GM21528 (cell line): ENCODE results near the gene S100A2.

Experiments
- ATAC-seq: cut with Tn5 transposase; IDR thresholded peaks from one replicate; pipeline ENCODE4 v1.9.1; 2021; ENCODE audit warnings: mild to moderate bottlenecking, moderate library complexity; ENCODE audit not compliant: unreplicated experiment, low FRiP score

Gene S100A2

GRCh38 chr1:153546796-153547559 lies 18.7 kb downstream of the S100A2 start:
- ATAC-seq: no peak

- no peak for ATAC-seq
Observed at GRCh38 chr1:153546371-153546770, 19.3 kb downstream of the S100A2 start.

- peak; percentile 48 for ATAC-seq
Observed at GRCh38 chr1:153545067-153546055, 20.3 kb downstream of the S100A2 start, which contains the start of gene S100A4. TSS of gene S100A4 (minus strand) at chr1:153545806. CDS start at chr1:153544794, 1,012 bp downstream.

- ATAC-seq: no peak
Observed at GRCh38 chr1:153544453-153545066, 21.1 kb downstream of the S100A2 start.

GRCh38 chr1:153543736-153544135 lies 21.9 kb downstream of the S100A2 start:
- ATAC-seq: no peak

- no peak for ATAC-seq
Observed at GRCh38 chr1:153542956-153543711, 22.5 kb downstream of the S100A2 start.

- no peak for ATAC-seq
Observed at GRCh38 chr1:153541641-153542590, 23.7 kb downstream of the S100A2 start.

GRCh38 chr1:153540394-153541361 lies 25.0 kb downstream of the S100A2 start, which contains the start of gene S100A5:
TSS of gene S100A5 (minus strand) at chr1:153540934. CDS start at chr1:153540191, 743 bp downstream.
- ATAC-seq: no peak

- ATAC-seq: no peak
Observed at GRCh38 chr1:153539395-153540093, 26.1 kb downstream of the S100A2 start.

GRCh38 chr1:153538315-153538821 lies 27.3 kb downstream of the S100A2 start:
- no peak for ATAC-seq

GRCh38 chr1:153537376-153537730 lies 28.3 kb downstream of the S100A2 start:
- no peak for ATAC-seq

- no peak for ATAC-seq
Observed at GRCh38 chr1:153536671-153537375, 28.8 kb downstream of the S100A2 start.

GRCh38 chr1:153536012-153536670 lies 29.5 kb downstream of the S100A2 start:
- ATAC-seq: no peak

- ATAC-seq: no peak
Observed at GRCh38 chr1:153535242-153536011, 30.2 kb downstream of the S100A2 start, which contains the start of gene S100A6. TSS of gene S100A6 (minus strand) at chr1:153535991. CDS start at chr1:153535339, 652 bp downstream.

GRCh38 chr1:153534925-153535241 lies 30.8 kb downstream of the S100A2 start:
- no peak for ATAC-seq
